GM21515 (cell line): ENCODE measurements around the gene TTC23L.
A peak's percentile ranks its signal among the peaks of the same experiment; 100 is the strongest.

Source experiments
- ATAC-seq: cut with Tn5 transposase; IDR thresholded peaks from one replicate; pipeline ENCODE4 v1.9.1; 2021; ENCODE audit not compliant: unreplicated experiment

TTC23L gene

DNA sequence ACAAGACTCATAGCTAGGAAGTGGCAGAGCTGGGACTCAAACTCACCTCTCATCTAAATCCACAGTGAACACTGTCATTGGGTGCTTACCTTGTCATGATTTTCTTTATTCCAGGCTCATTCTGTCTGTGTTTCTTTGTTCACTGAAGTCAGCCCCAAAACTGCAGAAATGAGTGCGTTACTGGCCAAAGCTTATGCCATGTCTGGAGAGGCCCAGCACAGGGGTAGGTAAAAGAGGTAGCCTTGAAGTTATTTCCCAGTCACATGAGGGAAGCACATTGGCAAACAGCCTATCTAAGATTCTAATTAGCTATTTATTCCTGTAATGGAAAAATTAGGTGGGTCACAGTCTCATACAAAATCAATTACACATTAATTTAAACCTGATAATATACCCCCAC is 29.8 kb downstream of the TTC23L start:
- ATAC-seq = no peak

DNA sequence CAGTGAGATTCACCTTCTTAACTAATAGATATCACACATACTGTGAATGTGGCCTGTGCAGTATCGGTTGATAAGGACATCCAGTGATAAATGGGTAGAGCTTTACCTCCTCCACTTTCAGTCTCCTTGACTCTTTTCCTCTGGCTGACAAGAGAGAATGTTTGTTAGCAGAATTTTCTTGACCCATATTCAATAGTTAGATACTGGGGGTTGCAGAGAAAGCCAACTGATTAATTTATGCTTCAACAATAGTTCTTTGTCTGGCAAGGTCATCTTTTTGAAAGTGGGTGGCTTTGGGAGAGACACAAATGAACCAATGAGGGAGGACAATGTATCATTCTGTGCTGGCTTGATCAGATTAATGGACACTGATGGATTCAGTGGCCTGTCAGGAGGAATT is 30.3 kb downstream of the TTC23L start:
- ATAC-seq = no peak

DNA sequence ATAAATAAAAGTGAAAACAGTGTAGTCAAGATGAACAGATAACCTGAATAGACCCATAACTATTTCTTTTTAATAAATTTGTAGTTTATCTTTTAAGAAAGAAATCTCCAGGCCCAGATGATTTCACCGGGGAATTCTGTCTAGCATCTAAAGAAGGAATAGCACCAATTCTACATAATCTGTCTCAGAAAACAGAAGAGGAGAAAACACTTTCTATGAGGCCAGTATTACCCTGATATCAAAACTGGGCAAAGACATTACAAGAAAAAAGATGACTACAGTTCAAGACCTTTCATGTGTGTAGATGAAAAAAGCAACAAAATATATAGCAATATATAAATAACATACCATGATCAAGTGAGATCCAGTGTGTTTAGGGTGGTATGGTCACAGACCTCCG is 31.4 kb downstream of the TTC23L start:
- no peak for ATAC-seq

DNA sequence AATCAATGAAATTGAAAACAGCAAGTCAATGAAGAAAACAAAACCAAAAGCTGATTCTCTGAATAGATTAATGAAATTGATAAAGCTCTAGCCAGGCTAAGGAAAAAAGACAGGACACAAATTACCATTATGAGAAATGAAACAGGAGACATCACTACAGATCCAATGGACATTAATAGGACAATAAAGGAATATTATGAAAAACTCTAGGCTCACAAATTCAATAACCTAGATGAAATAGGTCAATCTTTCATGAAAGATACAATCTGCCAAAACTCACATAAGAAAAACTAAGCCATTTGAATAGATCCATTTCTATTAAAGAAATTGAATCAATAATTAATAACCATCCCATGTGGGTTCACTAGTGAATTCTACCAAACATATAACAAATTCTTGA is 37.3 kb downstream of the TTC23L start:
- ATAC-seq = no peak

DNA sequence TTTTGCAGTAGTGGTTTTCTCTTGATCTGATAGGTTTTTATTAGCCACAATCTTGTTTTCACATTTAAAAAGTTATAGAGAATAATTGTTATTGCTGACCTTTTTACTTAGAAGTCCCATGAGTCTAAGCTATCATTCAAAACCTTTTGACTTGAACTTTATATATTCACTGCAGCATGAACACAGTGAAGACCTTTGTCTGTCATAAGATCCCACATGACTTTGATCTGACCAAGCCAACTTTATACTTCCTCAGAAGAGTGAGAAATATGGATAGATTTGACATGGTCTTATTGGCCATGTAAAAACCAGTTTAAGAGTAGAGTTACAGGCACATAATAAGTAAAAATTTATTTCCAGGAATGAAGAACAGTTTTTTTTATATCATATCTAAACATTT is 42.3 kb downstream of the TTC23L start:
- no peak for ATAC-seq

DNA sequence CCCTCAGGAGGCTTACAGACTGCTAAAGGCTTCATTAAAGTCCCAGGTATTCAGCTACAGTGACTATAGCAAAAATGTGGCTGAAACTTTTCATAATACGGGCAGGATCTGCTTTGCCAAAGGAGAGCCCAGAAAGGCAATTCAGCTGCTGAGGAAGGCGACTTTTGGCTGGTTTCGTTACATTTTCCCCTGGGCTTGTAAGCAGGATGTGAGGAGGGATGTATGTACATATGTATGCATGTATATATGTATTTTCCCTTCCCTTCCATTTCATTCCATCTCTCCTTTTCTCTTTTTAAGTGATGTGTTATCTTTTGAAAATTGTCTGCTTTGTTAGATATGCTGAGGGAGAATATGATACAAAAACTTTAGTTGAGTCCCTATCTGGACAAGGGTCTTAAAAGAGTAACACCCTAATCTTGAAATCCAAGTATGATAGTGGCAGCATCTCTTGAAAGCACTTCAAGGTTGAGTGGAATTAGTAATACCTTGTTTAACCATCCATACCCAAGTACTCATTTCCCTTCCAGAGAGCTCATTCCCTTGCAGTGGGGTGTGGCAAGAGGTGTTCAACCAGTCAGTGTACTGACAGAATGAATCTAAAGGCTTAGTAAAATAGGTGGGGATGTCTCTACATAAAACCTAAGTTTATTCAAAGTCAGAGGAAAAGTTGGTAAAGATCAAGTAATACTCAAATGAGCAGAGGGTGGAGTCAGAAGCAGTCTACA is 47.6 kb downstream of the TTC23L start:
- no peak for ATAC-seq

DNA sequence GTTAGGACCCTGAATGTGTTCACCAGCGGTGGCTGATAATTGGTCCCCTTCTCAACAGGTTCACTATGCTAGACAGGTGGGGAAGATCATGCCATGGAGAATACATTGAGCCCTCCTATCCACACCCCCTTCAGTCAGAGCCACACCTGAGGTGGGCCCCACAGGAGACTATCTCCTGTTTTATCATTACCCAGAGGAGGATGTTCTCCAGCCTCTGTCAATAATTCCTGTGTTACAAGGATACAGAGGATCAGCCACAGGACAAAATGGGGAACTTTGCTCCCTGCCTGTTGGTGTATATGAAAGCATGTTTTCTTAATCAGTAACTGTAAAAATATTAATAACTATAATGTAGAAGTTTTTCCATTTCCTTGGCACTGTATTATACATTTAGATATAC is 50.4 kb downstream of the TTC23L start:
- ATAC-seq = no peak

DNA sequence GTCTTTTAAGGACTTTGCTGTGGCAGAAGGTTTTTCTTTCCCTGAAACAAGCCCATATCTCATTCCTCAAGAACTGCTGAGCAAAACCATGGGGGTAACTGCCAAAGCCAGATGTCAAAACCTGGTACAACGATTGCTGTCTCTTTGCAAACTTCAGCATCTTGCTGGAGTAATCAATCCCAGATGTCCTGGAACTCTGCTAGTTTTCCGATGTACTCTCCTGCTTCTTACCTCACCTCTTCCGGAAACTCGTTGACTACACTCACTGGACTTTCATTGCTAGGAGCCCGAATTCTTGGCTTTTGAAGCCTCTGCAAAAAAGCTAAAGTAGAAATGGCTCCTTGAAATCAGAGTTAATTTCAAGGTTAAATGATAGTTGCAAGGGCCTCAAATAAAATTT is 53.0 kb downstream of the TTC23L start:
- ATAC-seq = no peak

DNA sequence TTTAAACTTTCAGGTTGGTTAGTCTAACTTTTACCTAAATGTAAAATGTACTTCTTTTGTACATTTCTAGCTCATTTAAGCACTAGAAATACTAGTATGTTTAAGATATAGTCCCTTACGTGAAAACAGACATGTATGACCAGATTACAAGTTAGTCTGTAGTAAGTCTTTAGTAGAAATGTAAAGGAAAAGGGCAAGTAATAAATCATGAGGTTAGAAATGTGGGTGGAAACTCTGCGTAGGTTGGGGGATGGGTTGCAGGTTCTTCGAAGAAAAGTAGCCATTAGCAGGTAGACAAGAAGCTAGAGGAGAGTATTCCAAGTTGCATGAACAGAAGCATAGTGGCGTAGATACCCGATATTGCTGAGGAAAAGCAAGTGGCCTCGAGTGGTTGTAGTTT is 53.5 kb downstream of the TTC23L start:
- no peak for ATAC-seq

DNA sequence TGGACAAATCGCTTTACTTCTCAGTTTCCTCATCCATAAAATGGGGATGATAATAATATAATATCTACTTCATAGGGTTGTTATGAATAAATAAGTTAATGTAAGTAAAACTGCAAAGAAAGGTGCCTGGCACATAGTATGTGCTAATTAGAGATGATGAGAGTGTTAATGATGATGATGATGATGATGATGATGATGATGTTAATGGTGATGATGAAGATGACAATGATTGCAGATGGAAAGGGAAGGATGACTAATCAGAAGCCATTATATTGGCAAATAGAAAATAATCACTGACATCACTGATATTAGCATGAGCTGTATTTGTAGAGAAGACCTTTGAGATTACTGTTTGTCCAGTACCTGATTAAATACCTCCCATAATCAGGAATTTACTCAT is 55.8 kb downstream of the TTC23L start:
- ATAC-seq = no peak

DNA sequence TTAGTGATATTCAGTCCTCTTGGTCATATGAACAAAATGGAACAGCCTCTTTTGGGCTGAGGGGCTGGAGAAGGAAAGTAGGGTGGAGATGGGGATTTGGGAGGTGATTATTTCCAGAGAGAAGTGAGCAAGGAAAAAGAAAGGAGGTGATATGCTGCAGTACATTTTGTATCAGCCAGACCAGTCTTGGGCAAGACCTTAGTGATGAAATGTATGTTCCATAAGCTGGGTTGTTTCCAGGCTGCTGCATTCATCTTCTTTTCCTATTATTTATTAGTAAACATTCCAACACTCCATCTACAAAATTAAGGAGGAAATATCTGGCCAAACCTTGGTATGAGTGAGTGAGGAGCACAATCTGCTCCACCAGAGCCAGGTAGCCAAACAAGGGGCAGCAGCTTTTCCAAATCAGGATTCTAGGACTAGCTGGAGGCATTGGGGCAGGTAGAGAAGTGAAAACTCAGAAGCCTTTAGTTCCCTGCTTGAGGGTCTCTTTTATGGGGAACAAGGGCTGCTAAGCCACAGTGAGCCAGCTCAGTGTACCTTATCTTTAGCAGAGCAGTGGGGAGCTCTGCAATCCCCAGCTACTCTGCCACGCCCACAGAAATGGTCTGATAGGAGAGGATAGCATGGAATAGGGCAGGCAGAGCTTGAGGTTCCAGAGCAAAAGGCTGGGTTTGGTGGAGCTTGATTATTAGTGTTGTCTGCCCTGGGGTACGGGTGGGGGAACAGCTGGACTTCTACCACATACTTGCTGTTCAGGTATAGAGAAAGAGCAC is 56.9 kb downstream of the TTC23L start:
- no peak for ATAC-seq

DNA sequence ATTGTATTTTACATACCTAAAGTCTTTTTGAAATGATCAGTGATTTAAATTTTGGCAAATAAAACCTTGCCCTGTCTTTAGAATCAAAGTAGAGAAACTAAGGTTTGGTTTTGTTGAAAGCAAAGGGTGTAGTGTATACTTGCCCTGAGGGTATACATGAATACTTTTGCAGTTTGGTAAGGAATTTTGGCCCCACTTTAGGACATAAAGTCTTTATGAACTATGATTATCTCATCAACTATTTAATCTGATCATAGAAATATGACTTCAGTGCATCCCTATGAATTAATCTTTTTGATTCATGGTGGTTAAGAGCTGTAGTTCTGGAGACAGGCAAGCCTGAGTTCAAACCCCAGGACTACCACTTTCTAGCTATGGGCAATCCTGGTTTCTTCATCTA is 58.7 kb downstream of the TTC23L start:
- no peak for ATAC-seq

DNA sequence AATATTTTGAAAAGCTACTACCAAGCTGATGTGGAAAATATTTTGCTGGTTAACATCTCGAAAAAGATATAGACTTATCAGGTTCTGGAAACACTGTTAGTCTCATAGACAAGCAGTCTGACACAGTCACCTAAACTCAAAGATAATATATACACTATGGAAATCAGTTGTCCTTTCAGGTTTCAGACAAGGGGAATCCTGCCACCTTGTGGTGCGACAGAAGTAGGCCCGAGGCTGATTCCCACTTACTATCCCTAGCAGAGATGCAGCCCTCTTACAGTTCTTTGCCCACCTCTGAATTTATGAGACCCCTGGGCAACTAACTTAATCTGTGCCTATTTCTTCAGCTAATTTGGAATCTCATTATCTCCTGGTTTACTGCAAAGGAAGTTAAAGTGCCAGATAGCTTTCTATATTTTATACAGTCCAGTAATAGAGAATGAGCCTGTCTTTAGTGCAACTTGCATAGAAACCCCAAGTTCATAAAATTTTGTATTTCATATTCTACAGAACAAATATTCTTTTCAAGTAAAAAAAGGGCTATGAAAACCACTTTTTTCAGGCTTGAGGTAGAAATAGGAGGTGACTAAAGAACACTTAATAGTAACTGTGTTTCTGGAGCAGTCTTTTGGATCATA is 59.4 kb downstream of the TTC23L start:
- ATAC-seq = peak; percentile 88

DNA sequence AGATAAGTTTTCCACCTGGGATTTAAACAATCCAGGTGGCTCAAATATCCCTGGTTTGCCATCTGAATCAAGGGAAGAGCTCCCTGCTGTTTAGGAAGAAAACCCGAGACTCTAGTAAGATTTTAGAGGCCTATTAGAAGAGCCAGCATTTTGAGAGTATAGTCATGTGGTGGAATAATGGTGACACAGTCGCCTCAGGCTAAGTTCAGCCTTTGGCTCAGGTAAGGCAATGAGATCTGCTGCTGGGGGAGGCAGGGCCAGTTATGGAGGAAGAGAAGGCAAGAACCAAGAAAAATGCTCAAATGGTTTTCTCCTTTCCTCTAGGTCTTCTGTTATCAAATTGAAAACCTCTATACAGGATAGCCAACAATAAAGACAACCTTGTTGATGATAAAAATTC is 60.1 kb downstream of the TTC23L start:
- ATAC-seq = no peak

DNA sequence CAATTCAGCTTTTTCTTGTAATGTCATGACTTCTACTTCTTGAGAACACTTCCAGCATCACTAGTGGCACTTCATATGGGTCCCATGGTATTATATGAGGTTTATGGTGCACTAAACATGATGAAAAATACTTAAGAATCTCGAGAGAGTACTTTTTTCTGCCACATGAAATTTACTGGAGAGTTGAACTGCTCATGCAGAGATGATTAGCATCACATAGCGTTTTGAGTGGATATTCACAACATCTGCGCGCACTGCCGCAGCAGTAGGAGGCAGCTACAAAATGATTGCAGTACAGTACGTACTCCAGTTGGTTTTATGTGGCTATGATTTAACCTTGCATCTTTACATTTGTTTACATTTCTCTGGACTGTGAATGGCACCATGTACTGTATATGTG is 61.7 kb downstream of the TTC23L start:
- no peak for ATAC-seq

DNA sequence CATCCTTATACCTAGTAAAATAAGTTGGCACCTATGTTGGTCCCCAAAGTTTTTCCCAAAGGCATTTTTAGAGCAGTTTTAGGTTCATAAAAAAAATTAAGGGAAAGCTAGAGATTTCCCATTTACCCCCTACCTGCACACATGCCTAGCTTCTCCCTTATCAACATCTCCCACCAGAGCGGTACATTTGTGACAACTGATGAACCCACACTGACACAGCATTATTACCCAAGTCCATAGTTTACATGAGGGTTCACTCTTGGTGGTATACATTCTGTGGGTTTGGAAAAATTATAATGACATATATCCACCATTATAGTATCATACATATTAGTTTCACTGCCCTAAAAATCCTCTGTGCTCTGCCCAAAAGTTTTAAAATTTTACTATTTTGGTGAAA is 64.3 kb downstream of the TTC23L start:
- no peak for ATAC-seq

DNA sequence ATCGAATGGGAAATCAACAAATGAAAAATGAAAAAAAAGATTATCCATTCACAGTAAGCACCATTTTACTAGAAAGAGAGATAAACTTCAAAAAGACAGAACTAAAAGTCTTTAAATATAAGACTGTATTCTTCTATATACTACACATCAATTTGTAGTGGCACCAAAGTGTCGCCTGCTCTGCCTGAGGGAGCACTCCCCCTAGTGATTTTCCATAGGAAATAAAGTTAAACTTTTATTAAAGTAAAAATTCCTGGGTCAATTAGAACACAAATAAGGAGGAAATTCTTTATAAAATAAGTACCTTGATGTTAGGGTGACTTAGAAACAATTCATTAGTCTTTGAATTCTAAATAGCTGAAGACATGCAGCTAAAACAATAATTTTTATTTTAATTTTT is 66.6 kb downstream of the TTC23L start:
- no peak for ATAC-seq

DNA sequence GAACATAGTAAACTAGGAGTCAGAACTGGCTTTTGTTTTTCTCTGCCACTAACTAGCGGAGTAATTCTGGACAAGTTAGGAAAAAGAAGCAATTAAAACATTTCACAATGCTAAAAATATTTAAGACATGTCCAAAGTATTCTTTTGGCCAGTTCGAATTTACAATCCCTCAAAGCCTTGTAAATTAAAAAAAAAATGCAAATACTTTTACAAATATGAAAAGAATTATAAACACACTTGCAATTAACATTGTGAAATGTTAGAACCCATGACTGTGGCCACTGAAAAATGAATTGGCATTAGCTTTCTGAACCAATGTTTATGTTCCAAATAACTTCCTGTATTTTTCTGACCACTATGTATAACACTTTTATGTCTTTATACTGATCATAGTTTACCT is 74.1 kb downstream of the TTC23L start:
- no peak for ATAC-seq

DNA sequence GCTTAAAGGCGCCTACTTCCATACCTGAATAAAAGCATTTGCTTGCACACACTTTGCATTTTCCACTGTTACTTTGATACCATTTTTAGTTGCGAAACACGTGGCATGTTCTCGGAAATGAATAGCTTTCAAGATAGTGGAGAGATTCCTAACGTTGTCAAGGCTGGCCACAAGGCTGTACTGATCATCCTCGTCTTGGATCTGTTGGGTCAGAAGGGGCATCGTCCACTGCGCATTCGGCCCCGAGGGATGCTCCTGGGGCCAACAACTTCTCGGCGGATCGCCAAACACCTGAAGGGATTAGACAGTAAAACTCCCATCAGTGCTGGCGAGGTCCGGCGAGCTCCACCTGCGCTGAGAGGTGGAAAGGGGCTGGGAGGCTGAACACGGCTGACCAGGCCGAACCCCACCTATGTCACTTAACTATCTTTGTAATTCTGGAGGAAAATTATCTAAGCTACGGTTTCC is 75.7 kb downstream of the TTC23L start:
- peak; percentile 17 for ATAC-seq

DNA sequence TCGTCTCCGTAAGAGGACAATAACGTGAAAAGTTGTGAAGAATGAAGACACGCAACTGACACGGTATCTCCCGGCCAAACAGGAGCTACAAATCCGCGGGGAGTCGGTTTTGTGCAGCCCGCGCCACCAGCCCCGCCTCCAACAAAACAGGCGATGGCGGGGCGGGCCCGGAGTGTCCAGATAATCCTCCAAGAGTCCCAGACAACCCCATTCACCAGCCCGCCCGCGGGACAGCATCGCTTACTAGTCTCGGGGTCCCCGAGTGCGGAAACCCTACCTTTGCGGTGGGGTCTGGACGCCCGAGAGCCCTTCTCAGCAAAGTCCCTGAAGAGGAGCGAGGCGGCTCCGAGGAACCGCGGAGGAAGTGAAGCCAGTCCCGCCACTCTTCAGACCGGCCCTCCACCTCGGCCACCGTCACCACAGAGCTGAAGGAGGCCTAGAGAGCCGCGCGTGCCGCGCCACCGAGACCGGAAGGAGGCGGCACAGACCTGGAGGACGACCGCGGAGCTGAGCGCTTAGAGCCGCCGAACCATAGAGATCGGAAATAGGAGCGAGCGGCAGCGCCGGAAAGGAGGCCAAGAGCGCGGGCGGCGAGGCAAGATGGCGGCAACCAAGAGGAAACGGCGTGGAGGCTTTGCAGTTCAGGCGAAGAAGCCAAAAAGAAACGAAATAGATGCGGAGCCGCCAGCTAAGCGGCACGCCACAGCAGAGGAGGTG is 76.3 kb downstream of the TTC23L start, which contains the start of the genes BRIX1 and RAD1:
Gene BRIX1, plus strand, starts transcription at position 573 of the 717 bp plus-strand sequence. Its CDS starts 28 bp downstream, at position 601.
Gene RAD1, minus strand, starts transcription at position 366 of the 717 bp plus-strand sequence. CDS start 612 bp downstream, outside the sequence.
- ATAC-seq = peak; percentile 98

DNA sequence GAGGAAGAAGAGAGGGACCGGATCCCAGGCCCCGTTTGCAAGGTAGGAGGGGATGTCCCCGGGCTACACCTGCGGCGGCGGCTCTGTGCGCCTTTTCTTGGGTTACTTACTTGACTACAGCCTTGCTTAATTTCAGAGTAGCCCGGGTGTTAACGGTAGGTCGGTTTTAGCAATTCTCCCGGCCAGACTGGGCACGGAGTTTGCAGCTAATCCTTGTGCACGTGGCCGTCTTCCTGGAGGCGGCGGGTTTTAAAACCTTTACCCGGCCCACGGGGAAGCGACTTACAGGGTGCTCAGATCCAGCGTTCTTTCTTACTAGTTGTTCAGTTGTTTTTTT is 76.9 kb downstream of the TTC23L start:
- peak; percentile 10 for ATAC-seq
